Caco-2 (cell line): ENCODE measurements around the gene FMNL3. TPM values are rescaled to one million over a fixed set of nuclear protein-coding genes. Genes with fewer than 3 reads are reported as not detected.
A peak's percentile ranks its signal among the peaks of the same experiment; 100 is the strongest.

ENCODE experiments used
- BruUV-seq: library from RNA; stranded (reverse); fragments of 400-500 nt; replicated peaks from 2 replicates; lab custom pipeline; 2021; lab: Mats Ljungman, UMichigan
- CTCF ChIA-PET: fragments of 300-600 bp; sonication (Branson Sonifier 250); formaldehyde crosslinking; loops from one replicate; lab custom pipeline; 2022; ENCODE audit warnings: antibody characterized with exemption; lab: Charles Lee
- POLR2A ChIA-PET: fragments of 300-600 bp; sonication (Branson Sonifier 250); formaldehyde crosslinking; loops from one replicate; lab custom pipeline; 2022; ENCODE audit warnings: antibody characterized with exemption; lab: Charles Lee
- DNase-seq, 2 experiments: peaks; one replicate each; pipeline versions ENCODE4 v3.0.0 to v3.0.0-alpha.2; 2020 to 2022
- H3K27me3 ChIP-seq: replicated peaks from 2 replicates; pipeline ENCODE4 v1.6.0; 2011; ENCODE audit warnings: low read length; ENCODE audit not compliant: control insufficient read depth, insufficient read depth
- H3K36me3 ChIP-seq: 2 replicates; pipeline ENCODE4 v1.5.1; 2011; ENCODE audit warnings: low read length; ENCODE audit not compliant: control insufficient read depth, insufficient read depth
- H3K4me1 ChIP-seq: fragments of 250-450 bp; sonication (Bioruptor Pico); 2 replicates; pipeline ENCODE4 v1.5.1; 2020; ENCODE audit warnings: mild to moderate bottlenecking
- H3K4me3 ChIP-seq: 2 replicates; pipeline ENCODE4 v1.5.1; 2011; ENCODE audit warnings: low read depth, mild to moderate bottlenecking, control low read depth, low read length
- H3K9me3 ChIP-seq: fragments of 250-450 bp; sonication (Bioruptor Pico); 2 replicates; pipeline ENCODE4 v1.5.1; 2020; ENCODE audit warnings: mild to moderate bottlenecking, moderate library complexity
- H3K27ac Mint-ChIP-seq: one replicate; pipeline ENCODE4 v1.8.0; 2022; ENCODE audit warnings: mixed read lengths; ENCODE audit not compliant: unreplicated experiment
- H3K27me3 Mint-ChIP-seq: one replicate; pipeline ENCODE4 v1.8.0; 2022; ENCODE audit warnings: mixed read lengths; ENCODE audit not compliant: insufficient read depth, unreplicated experiment
- H3K36me3 Mint-ChIP-seq: one replicate; pipeline ENCODE4 v1.8.0; 2022; ENCODE audit warnings: mild to moderate bottlenecking, mixed read lengths; ENCODE audit not compliant: insufficient read depth, unreplicated experiment
- H3K4me1 Mint-ChIP-seq: one replicate; pipeline ENCODE4 v1.8.0; 2022; ENCODE audit warnings: low read depth, mixed read lengths; ENCODE audit not compliant: unreplicated experiment
- H3K4me3 Mint-ChIP-seq: one replicate; pipeline ENCODE4 v1.8.0; 2022; ENCODE audit warnings: mild to moderate bottlenecking, moderate library complexity, mixed read lengths; ENCODE audit not compliant: unreplicated experiment
- H3K9me3 Mint-ChIP-seq: one replicate; pipeline ENCODE4 v1.8.0; 2022; ENCODE audit warnings: mixed read lengths; ENCODE audit not compliant: unreplicated experiment
- intact Hi-C: fragments of 100-400 bp; cut with micrococcal nuclease; formaldehyde crosslinking; loops from one replicate; pipeline ENCODE4 v1.10.0; 2022; ENCODE audit not compliant: unreplicated experiment
- total RNA-seq: library from RNA; stranded (reverse); gene quantifications from 2 replicates; pipeline ENCODE4 v1.2.3, GENCODE V29; 2022
- TF ChIP-seq, protein P1 (sequence below), 2 experiments: fragments of 200-600 bp in 1 of 2; IDR thresholded peaks; 1 replicate in 1 of 2; 2 replicates in 1 of 2; pipeline versions ENCODE4 v1.5.1 to v1.8.0; 2011 to 2022; ENCODE audit warnings: antibody characterized with exemption in 1 of 2, control low read depth in 1 of 2, inconsistent platforms in 1 of 2, low read depth in 1 of 2, low read length in 1 of 2, mild to moderate bottlenecking in 1 of 2, moderate library complexity in 1 of 2; ENCODE audit not compliant: insufficient read depth in 1 of 2, severe bottlenecking in 1 of 2, unreplicated experiment in 1 of 2

FMNL3 gene
- total RNA-seq, 1 experiment from 2014 or later = 10.7 TPM

DNA sequence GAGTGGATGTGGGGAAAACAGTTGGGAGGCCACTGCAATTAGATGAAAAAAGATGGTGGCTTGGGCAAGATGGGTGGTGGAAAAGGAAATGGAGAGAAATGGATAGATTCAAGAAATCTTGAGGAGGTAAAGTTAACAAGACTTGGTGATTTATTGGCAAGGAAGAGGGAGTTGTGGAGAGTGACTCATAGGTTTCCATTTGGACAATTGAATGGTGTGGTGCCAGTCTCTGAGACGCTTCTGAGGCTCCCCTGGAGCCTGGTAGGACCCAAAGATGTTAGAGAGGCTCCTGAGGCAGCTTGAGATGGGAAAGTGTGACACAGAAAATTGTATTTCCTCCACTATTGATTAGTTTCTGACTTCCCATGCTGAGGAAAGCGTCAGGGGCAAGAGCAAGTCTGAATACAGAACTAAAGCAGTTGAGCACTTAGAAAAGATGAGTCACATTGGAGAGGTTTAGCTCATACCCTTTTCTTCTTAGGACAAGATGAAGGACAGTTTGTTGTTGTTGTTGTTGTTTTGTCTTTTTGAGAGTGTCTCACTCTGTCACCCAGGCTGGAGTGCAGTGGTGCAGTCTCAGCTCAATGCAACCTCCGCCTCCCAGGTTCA is 79.3 kb downstream of the FMNL3 start:
- H3K4me1 ChIP-seq = no peaks in the 10 kb centered on the region
- intact Hi-C loops = no loop called here
- TF ChIP-seq, protein P1, sequence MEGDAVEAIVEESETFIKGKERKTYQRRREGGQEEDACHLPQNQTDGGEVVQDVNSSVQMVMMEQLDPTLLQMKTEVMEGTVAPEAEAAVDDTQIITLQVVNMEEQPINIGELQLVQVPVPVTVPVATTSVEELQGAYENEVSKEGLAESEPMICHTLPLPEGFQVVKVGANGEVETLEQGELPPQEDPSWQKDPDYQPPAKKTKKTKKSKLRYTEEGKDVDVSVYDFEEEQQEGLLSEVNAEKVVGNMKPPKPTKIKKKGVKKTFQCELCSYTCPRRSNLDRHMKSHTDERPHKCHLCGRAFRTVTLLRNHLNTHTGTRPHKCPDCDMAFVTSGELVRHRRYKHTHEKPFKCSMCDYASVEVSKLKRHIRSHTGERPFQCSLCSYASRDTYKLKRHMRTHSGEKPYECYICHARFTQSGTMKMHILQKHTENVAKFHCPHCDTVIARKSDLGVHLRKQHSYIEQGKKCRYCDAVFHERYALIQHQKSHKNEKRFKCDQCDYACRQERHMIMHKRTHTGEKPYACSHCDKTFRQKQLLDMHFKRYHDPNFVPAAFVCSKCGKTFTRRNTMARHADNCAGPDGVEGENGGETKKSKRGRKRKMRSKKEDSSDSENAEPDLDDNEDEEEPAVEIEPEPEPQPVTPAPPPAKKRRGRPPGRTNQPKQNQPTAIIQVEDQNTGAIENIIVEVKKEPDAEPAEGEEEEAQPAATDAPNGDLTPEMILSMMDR (IDR thresholded peaks at IDR 0.05; ENCODE audit: insufficient read depth in 1 of 2, low read depth in 1 of 2, low read length in 1 of 2, severe bottlenecking in 1 of 2, unreplicated experiment in 1 of 2) = no peak
- peaks cover 9% of the 10 kb centered on the region for H3K4me1 Mint-ChIP-seq
- H3K36me3 ChIP-seq = no peaks in the 10 kb centered on the region
- H3K27me3 Mint-ChIP-seq = no peaks in the 10 kb centered on the region
- no peaks in the 10 kb centered on the region for H3K9me3 ChIP-seq
- peaks cover 6% of the 10 kb centered on the region for H3K36me3 Mint-ChIP-seq
- H3K27ac Mint-ChIP-seq = no peak overlapping the region
- CTCF ChIA-PET = interaction anchor here (1.1 kb wide), 1 partner anchor 74 kb away, joined by 3 read pairs; no protein-coding TSS in a partner anchor
- DNase-seq = no peak
- BruUV-seq = no TSS peak
- no peaks in the 10 kb centered on the region for H3K9me3 Mint-ChIP-seq
- H3K4me3 ChIP-seq = no peak overlapping the region
- no peak overlapping the region for H3K4me3 Mint-ChIP-seq
- POLR2A ChIA-PET = no interaction called here
- no peaks in the 10 kb centered on the region for H3K27me3 ChIP-seq

DNA sequence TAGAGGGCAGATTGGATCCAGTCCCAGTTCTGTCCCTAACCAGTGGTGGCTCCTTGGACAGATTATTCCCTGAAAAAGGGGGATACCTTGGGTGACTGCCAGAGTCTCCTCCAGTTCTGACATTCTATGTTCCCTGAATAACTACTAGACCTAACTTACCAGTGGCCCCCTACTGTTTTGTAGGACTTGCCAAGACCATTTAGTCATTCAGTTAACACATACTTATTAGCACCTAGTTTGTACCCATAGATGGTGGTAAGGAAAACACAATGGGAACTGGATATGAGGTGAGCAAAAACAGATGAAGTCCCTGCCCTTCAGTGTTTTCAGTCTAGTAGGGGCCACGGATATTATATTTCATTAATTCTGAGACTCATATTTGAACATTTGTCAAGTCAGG is 80.4 kb downstream of the FMNL3 start:
- no peaks in the 10 kb centered on the region for H3K4me1 ChIP-seq
- H3K27ac Mint-ChIP-seq = no peak overlapping the region
- intact Hi-C loops = no loop called here
- H3K4me1 Mint-ChIP-seq = peaks cover 9% of the 10 kb centered on the region
- no peaks in the 10 kb centered on the region for H3K36me3 ChIP-seq
- TF ChIP-seq, protein P1 (IDR thresholded peaks at IDR 0.05; ENCODE audit: insufficient read depth in 1 of 2, low read depth in 1 of 2, low read length in 1 of 2, severe bottlenecking in 1 of 2, unreplicated experiment in 1 of 2) = no peak
- no peak for DNase-seq
- H3K36me3 Mint-ChIP-seq = no peaks in the 10 kb centered on the region
- no peak overlapping the region for H3K4me3 Mint-ChIP-seq
- no peaks in the 10 kb centered on the region for H3K9me3 Mint-ChIP-seq
- ChIA-PET POLR2A (interaction anchor here (0.5 to 0.6 kb wide), 2 partner anchors 14 to 115 kb away, joined by 4 to 5 read pairs; no protein-coding TSS in a partner anchor), CTCF (no interaction called here)
- no peaks in the 10 kb centered on the region for H3K27me3 ChIP-seq
- no peaks in the 10 kb centered on the region for H3K27me3 Mint-ChIP-seq
- no peaks in the 10 kb centered on the region for H3K9me3 ChIP-seq
- H3K4me3 ChIP-seq = no peak overlapping the region
- TSS peak; percentile 10 for BruUV-seq

DNA sequence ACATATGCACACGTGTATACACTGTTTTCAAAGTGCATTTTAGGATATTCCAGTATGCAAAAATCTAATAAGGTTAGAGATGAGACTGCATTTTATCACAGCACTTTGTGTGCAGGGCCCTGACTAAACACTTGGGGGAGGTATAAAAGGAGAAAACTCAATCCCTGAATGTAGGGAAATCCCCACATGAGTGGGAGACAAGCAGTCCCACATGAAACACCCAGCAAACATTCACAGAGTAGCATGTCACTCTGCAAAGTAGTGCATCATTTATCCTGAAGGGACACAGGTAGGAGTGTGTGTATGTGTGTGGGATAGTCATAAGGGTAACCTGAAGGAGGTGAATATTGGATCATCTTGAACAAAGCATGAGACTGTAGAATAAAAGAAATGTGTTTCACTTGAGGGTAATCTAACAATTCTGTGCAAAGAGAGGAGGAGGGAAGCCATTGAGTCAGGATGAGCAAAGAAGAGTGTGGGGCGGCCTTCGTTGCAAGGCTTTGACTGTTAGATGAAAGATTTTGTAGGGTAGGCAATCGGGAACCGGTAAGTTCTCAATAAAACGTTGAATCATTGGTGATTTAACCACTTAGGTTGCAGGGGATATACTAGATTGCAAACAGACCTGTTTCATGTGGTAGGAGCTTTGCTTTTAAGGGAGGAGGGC is 80.9 kb downstream of the FMNL3 start:
- intact Hi-C loops = no loop called here
- Mint-ChIP-seq H3K4me3 (no peak overlapping the region), H3K27ac (no peak overlapping the region), H3K27me3 (no peaks in the 10 kb centered on the region), H3K9me3 (no peaks in the 10 kb centered on the region), H3K36me3 (no peaks in the 10 kb centered on the region), H3K4me1 (peaks cover 13% of the 10 kb centered on the region)
- ChIA-PET POLR2A (no interaction called here), CTCF (no interaction called here)
- Histone ChIP-seq H3K9me3 (no peaks in the 10 kb centered on the region), H3K27me3 (no peaks in the 10 kb centered on the region), H3K36me3 (no peaks in the 10 kb centered on the region), H3K4me1 (peaks cover 4% of the 10 kb centered on the region), H3K4me3 (no peak overlapping the region)
- peak in 1 of 2 experiments; percentile 10 for DNase-seq
- no TSS peak for BruUV-seq
- TF ChIP-seq, protein P1 (IDR thresholded peaks at IDR 0.05; ENCODE audit: insufficient read depth in 1 of 2, low read depth in 1 of 2, low read length in 1 of 2, severe bottlenecking in 1 of 2, unreplicated experiment in 1 of 2) = no peak
